ENCODE results near the gene BCL11A. TPM values are rescaled to one million over a fixed set of nuclear protein-coding genes. Genes with fewer than 3 reads are reported as not detected.

BCL11A gene
- polyA plus RNA-seq, 3 donors = 0.30 to 3.0 TPM; not detected in 1

DNA sequence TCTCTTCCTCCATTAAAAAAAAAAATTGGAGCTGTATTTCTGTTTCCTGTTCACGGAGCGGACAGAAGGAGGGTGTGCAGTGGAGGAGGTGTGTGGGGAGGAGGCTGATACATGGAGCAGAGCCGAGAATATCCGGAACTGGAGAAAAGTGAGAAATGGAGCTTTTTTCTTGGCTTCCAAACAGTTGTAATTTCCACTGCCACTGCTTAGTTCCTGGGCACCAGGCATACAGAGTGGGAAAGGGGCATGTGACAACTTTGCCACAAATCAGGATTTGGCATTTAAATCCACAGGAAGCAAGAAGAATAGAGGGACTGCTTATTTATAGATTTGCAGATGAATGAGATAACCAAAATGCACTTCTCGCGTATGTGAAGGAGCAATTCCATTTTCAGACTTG lies 71.2 kb downstream of the BCL11A start:
- 15 to 65% (median 25%) methylated on average over 6 of the region's 6 CpGs for WGBS, 3 donors
- no peak overlapping the region for H3K27ac ChIP-seq (ENCODE audit: low read depth, low read length)

DNA sequence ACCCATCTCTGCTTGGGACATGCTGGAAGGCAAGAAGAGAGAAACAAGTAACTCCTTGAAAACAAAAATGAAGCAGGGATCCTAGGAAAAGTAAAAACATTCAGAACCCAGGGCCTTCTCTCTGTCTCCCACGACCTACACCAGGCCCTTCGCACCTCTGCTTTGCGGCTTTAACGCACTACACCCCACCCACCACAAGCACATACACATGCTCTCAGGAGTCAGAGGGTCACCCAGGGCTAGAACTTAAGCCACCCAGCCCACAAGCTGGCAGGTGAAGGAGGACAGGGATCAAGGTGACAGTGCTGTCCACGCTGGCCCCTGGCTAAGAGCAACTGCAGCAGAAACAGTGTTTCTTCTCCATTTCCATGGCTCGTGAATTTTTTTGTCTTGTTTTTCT lies 72.2 kb downstream of the BCL11A start:
- 84 to 87% (median 87%) methylated on average over 6 of the region's 6 CpGs for WGBS, 3 donors
- H3K27ac ChIP-seq (ENCODE audit: low read depth, low read length) = no peak overlapping the region

DNA sequence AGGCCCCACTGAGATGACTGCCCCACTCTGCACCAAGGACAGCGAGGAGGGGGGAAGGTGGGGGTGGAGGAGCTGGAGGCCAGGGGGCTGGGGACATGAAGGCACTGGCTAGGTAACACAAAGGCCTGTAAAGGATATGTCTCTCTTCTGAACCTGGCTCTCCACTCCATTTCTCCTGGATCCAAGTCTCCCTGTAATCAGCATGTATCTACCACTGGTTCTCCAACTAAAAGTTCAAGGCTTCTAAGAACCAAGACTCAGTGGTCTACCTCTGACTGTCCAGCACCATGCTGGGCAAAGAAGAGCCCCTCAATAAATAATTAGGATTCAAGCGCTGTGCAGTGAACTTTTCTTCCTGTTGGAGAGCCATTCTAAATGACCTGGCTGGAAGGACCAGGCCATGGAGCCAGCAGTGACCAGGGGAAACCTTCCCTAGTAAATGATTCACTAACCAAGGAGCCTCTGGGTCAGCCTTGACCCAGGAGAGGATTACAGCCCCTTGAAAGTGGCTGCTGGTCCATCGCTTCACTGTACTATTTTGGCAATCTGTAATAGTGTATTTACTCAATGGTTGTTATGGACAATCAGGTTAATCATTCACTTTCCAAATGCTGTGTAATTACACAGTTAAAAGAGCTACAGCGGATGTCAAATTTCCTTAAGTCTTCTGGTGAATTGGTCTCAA lies 73.2 kb downstream of the BCL11A start:
- no peak overlapping the region for H3K27ac ChIP-seq (ENCODE audit: low read depth, low read length)
- WGBS, 3 donors = 60 to 82% (median 79%) methylated on average over 4 of the region's 4 CpGs

DNA sequence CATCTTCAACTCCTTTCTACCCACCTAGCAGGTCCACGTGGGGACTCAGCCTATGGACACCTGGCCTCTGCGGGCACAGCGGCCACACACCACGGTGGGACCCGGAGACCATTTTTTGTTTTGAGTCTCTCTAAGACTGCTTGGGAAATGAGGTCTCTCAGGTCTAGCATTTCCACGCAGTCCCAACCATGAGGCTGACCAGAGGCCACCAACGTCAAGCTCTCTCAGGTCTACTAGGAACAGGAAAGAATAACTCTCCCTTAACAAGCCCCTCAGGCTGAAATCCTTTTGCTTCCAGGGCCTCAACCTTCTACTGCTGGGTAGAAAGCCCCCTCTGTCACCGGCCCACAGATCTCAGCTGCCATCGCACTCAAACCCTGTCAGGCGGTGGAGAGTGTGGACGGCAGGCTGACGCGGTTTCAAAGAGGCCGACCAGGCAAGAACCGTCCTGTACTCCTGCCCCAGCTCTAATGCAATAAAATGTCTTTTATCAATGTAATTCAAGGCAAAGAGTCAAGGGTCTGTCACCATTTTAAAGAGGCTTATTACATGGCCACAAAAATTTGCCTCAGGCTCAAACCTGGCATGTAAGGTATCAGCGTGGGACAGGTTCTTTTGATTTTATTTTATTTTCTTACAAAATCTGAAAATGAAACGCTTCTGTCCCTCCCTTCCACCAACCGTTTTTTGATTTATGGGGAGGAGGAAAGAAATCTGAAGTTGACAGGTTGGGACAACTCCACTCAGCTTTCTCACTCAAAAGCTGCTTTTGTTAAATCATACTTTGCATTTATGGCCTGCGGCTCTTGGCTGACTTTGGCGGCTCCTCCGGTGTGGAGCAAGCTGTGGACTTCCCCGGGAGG lies 74.0 kb downstream of the BCL11A start:
- 85 to 89% (median 86%) methylated on average over 22 of the region's 22 CpGs for WGBS, 3 donors

DNA sequence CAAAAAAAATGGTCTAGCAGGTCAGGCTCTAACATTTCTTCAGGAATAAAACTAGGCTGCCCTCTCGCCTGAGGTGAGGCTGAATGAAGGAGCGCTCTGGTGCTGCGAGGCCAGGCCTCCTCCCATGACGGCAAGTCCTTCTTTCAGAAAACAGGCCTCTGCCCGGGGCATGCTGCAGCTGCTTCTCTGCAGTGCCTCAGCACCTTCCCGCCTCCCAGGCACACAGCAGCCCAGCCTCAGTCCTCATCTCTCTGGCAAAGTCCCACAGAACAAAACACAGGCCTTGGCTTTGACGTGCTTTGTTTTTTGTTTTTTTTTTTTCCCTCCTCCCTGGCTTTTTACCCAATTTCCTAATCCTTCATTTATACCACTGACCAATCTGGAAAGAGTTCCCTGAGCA lies 74.8 kb downstream of the BCL11A start:
- WGBS, 3 donors = 81 to 89% (median 84%) methylated on average over 7 of the region's 7 CpGs
- no peak overlapping the region for H3K27ac ChIP-seq (ENCODE audit: low read depth, low read length)

More for the DNA sequence above, 74.0 kb downstream of the BCL11A start:
- no peak overlapping the region for H3K27ac ChIP-seq (ENCODE audit: low read depth, low read length)

DNA sequence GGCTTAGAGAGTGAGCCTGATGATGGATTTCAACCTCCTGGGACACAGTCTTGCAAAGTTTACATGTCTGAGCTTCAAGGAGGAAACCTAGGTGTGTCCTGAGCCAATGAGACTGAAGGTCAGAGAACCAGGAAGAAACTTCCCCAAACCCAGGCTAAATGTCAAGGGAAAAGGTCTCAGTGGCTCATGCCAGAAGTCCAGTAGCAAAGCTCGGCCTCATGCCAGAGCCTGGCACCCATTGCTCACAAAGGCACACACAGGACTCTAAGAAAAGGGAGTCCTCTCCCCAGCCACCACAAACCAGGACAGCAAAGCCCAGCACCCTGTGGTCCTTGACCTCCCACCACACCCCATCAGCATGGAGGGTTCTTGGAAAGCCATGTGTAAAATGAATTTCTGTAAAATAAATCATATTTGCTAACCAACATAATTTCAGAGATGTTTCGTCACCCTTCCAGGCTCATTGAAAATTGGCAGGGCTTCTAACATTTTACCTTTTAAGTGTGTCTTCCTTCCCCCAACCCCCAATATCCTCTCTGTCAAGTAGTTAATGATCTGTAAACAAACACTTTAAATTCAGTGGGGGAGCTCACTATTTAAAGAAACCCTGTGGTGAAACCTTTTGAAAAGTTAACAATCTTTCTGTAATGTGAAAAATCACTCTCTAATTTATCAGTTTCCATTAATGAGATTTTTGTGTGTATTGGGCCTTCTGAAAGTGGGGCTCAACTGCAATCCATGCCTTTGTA lies 77.1 kb downstream of the BCL11A start:
- no peak overlapping the region for H3K27ac ChIP-seq (ENCODE audit: low read depth, low read length)
- WGBS, 3 donors = 37 to 64% (median 61%) methylated on average over 2 of the region's 2 CpGs

DNA sequence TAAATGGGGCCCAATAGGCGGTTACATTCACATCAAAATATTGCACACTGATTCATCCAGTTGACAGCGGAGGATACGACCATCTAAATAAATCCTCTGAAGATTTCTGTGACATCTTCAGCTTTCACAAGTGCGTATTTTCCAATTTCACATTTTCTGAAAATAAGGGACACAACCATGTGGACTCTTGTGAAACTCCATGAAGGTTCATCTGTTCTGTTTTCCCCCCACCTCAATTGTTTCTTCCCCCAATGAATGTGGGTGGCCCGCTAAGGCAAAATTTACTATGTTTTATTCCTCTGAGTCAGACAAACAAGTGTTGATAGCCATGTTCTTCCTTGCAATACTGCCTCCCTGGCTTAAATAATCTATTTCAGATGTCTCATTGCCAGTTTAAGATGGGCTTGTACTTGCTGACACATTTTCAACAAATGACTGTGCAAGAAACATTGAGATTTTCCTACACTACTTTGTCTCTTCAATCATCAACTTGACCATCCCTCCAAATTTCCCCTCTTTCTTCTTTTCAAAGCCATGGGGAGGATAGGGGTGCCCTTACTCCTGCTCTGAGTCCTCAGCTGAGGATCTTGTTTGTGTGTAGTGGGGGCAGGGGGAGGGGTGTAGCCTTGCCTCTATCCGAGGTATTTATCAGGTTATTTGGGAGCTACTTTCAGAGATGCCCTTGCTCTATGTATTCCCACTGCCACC lies 78.2 kb downstream of the BCL11A start:
- 90 to 94% (median 93%) methylated on average over 6 of the region's 6 CpGs for WGBS, 3 donors
- no peak overlapping the region for H3K27ac ChIP-seq (ENCODE audit: low read depth, low read length)

DNA sequence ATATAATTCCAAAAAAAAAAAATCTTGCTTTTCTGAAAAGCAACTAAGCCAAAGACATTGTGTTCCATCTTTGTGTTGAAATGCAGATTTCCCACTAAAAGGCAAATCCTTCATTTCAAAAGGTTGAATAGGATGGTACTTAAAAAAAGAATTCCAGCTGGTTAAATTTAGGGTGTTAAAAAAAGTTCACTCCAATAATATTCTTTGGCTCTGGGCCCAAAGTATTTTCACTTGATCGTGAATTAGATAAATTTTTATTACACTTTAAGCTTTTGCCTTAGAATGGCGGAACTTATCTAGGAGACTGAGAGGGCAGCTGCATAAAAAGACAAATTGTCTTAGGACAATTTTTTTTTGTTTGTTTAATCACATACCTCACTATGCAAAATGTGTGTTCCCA lies 79.2 kb downstream of the BCL11A start:
- 49 to 75% (median 73%) methylated on average over 2 of the region's 2 CpGs for WGBS, 3 donors
- H3K27ac ChIP-seq (ENCODE audit: low read depth, low read length) = no peak overlapping the region

DNA sequence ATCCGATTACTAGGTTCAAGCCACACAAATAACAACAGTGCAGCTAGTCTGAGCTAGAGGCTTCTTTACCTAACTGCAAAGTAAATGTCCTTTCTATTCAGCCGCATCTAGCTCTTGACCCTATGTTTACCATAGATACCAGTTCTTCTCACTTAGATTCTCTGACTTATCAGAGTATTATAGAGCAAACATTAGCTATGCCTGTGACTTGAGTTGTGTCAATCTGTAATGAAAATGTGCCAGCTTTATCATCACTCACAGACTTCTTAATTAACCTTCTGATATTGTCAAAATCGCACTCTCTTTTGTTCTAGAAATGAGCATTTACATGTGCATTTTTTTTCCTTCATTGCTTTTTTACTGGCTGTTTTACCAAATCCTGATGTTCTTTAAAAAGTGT lies 79.9 kb downstream of the BCL11A start:
- WGBS, 3 donors = 66 to 92% (median 83%) methylated on average over 3 of the region's 3 CpGs
- no peak overlapping the region for H3K27ac ChIP-seq (ENCODE audit: low read depth, low read length)

DNA sequence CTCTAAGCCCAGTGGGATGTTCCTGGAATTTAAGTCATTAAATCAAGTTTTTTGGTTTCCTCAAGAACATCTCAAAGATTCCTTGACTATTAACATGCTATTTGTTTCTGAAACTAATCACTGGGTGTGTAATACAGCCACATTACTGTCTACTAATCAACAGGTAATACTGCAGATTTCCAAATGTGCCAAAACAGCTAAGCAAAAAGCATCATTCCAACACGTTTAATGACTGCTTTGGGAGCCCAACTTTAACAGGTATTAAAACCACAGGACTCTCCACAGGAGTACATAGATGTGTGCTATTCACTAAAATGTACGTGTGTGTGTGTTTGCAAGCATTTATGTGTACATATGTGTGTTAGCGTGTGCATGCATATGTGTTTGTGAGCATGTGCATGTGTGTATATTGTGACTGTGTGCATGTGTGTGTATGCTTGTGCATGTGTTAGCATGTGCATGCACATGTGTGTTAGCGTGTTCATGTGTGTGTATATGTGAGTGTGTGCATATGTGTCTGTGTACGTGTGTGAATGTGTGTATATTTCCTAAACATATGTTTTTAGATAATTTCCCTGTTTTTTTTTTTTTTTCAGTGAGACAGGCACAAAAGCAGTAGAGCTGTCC lies 80.7 kb downstream of the BCL11A start:
- 85 to 95% (median 89%) methylated on average over 5 of the region's 5 CpGs for WGBS, 3 donors
- no peak overlapping the region for H3K27ac ChIP-seq (ENCODE audit: low read depth, low read length)

DNA sequence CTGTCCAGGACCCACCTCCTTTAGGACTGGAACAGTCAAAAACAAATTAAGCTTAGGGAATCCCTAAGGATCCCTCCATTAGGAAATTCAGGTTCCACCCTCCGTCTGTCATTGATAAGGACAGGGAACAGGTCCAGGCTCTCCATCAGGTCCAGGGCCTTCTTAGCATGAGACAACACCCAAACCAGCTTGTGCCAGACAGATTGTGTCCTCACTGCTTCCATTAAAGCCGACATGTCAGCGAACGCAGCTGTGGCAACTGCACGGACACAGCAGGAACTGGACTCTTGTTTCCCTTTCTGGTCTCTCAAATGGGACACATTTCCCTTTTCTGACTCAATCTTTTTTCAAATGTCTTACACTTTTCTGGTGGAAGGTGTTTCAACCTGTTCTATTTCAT lies 81.4 kb downstream of the BCL11A start:
- H3K27ac ChIP-seq (ENCODE audit: low read depth, low read length) = no peak overlapping the region
- WGBS, 3 donors = 39 to 70% (median 58%) methylated on average over 5 of the region's 5 CpGs

DNA sequence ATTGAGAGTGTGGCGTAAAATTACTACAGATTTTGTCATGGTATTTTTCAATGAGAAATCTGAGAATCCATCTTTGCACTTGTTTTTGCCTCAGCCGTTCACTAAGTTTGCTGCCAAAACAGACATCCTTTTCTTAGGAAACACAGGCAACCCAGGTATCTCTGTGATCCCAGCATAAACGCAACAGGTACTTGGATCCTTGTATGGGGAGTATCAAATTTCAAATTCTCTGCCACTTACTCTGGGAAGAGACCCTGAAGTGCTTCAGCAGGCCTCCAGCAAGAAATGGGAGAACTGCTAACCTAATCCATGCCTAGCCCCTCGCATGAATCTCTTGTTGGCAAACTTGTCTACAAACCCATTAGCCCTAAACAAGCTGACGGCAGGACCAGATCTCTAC lies 83.1 kb downstream of the BCL11A start:
- 82 to 93% (median 83%) methylated on average over 5 of the region's 5 CpGs for WGBS, 3 donors
- no peak overlapping the region for H3K27ac ChIP-seq (ENCODE audit: low read depth, low read length)

DNA sequence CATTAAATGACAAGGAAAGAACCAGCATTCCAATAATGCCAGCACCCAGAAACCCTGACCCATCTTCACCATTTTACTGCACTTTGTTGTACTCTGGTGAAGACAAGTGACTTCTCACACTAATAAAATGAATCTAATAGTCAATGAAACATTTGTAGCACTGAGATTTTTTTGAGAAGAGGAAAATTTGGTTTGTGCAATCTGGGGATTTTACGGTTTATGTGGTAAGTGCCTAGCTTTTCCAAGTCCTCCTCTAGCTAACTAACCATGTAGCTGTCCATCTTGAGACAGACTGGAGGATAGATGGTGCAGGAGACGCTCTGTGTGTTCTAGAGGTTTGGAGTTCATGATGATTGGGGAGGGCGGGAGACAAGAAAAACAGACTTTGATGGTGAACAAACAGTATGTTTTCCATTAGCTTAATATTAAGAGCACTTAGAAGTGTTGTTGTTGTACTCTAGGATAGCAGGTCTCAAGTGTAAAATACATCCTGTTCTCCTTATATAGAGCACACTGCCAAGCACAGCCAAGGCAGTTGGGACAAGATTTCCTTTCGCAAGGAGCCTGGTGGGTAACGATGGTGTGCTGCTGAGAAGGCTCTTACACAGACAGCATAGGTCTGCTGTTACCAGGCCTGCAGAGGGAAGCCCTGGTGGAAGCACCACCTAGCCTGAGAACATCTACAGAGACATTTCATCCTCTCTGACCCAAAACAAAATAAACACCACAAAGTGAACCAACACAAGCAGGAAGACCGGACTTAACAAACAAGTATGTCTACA lies 83.7 kb downstream of the BCL11A start:
- H3K27ac ChIP-seq (ENCODE audit: low read depth, low read length) = no peak overlapping the region
- 76 to 93% (median 81%) methylated on average over 6 of the region's 6 CpGs for WGBS, 3 donors

DNA sequence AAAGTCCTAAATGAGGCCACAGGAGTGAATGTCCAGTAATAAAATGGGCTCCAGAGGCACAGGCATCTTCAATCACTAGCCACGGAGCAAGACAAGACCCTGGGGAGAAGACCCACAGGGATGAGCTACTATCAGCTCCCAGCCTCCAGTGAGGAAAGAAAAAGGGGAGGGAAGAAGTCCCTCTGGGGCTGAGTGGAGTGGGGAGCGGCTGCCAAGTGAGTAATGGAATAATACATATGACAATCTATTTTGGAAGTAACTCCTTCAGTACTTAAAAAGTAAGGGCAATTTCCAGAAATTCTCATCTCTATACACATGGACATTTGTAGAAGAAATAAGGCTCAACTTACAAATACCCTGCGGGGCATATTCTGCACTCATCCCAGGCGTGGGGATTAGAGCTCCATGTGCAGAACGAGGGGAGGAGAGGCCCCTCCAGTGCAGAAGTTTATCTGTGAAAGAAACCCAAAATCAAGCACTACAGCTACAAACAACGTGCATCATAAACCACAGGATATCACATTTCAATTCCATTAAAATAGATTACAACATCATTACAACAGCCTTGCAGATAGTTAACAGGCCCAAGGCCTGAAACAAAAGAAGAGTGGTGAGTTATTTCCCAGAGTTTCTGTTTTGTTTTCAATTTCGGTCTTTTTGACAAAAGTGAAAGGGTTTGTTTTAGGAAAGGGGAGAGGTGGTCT lies 84.9 kb downstream of the BCL11A start:
- 68 to 83% (median 73%) methylated on average over 7 of the region's 7 CpGs for WGBS, 3 donors
- no peak overlapping the region for H3K27ac ChIP-seq (ENCODE audit: low read depth, low read length)

DNA sequence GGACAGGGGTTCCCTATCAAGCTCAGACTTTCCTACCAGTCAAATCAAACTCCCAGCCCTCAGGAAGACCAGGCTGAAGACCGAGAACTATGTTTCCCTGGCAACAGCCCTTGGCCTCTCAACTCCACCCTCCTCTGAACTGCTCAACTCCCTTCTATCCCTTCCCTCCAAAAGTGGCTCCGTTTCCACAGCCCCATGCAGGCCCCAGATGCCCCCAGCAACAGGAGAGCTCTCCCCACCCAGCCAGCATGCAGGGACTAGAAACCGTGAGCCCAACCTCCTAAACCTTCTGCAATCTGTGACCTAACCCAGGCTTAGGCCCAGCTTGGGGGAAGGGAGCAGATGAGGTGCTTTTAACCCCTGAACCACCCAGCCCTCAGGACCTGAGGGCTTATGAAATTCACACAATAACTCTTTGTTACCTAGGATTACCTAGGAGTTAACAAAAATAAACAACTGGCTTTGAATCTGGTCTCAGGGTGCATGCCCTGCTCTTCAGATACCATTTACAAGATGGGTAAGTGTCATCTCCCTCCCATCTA lies 87.2 kb downstream of the BCL11A start:
- H3K27ac ChIP-seq (ENCODE audit: low read depth, low read length) = no peak overlapping the region
- 69 to 81% (median 81%) methylated on average over 3 of the region's 3 CpGs for WGBS, 3 donors

DNA sequence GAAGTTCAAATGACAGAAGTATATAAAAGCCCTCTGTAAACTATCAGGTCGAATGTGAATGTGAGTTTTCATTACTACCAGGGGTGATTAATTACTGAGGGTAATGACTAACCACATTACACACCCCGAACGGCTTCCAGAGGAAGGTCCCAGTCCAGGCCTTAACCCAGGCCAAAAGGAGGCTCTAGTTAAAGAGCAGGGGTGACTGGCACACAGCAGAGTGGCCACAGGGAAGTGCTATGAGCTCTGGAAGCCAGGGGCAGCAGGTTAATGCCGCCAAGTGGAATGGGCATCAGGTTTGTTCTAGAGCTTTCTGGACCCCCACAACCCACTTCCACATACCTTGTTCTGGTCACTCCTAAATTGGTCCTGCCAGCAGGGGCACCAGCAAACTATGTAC lies 87.7 kb downstream of the BCL11A start:
- WGBS, 3 donors = 60 to 68% (median 65%) methylated on average over 4 of the region's 4 CpGs
- no peak overlapping the region for H3K27ac ChIP-seq (ENCODE audit: low read depth, low read length)

DNA sequence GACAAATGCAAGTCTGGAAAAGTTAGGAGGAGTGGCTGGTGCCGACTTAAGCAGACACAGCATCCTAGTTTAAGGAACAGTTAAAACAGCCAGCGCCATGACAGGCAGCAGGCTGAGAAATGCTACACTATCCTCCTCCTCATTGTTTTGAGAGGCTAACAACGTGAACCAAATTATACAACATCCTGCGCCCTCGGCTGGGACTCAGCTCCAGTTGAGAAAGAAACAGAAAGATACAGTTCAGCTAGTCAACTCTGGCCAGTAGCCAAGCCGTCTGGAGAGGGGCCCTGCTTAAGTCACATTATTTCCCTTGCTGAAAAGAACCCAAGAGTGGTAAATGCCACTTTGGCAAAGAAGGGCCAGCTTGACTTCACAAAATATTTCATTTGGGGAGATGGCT lies 90.2 kb downstream of the BCL11A start:
- 14 to 65% (median 22%) methylated on average over 6 of the region's 6 CpGs for WGBS, 3 donors
- H3K27ac ChIP-seq (ENCODE audit: low read depth, low read length) = no peak overlapping the region

Data from adipose tissue (tissue), 3 donors.